Astrocyte of the spinal cord (primary cell): Measurements from ENCODE around the gene PNCK.

ENCODE experiments used
- DNase-seq: peaks from one replicate; pipeline ENCODE4 v3.0.0; 2011; ENCODE audit warnings: low read depth, low spot score
- H3K4me3 ChIP-seq: 2 replicates; pipeline ENCODE4 v1.5.1; 2011; ENCODE audit warnings: low read depth, mild to moderate bottlenecking, low read length, moderate library complexity
- CTCF ChIP-seq: IDR thresholded peaks from 2 replicates; pipeline ENCODE4 v1.5.1; 2012; ENCODE audit warnings: low read depth, mild to moderate bottlenecking, low read length, inconsistent platforms
- in situ Hi-C: cut with HindIII; loops from 2 replicates; pipeline ENCODE4 v1.10.0; 2017; ENCODE audit warnings: low sequenced_read_pairs

Gene PNCK

GRCh38 chrX:153622661-153623309 is 50.8 kb downstream of the PNCK start:
- H3K4me3 ChIP-seq: no peak overlapping the region
- no peak for TF ChIP-seq CTCF
- DNase-seq: no peak
- in situ Hi-C loops: no loop called here

- in situ Hi-C loops: no loop called here
- no peak overlapping the region for H3K4me3 ChIP-seq
- no peak for TF ChIP-seq CTCF
- no peak for DNase-seq
Observed at GRCh38 chrX:153621949-153622598, 51.5 kb downstream of the PNCK start.

GRCh38 chrX:153620576-153620975 is 53.0 kb downstream of the PNCK start:
- in situ Hi-C loops: no loop called here
- TF ChIP-seq CTCF: no peak

More at GRCh38 chrX:153620576-153620975, 53.0 kb downstream of the PNCK start:
- no peak for DNase-seq
- H3K4me3 ChIP-seq: no peak overlapping the region
